ENCODE data around the gene LRIT2. TPM values are rescaled to one million over a fixed set of nuclear protein-coding genes. Genes with fewer than 3 reads are reported as not detected.

LRIT2 gene
- total RNA-seq, 1 experiment from 2014 or later: not detected

GRCh38 chr10:84262190-84262956 lies 37.0 kb upstream of the LRIT2 start:
- no peak overlapping the region for H4K8ac ChIP-seq (replicated peaks; ENCODE audit: insufficient read length, low read depth, low read length)
- H2BK12ac ChIP-seq (ENCODE audit: insufficient read length, low read depth, low read length): no peak overlapping the region
- no peak overlapping the region; a peak in 1 of 7 replicates for H3K27ac Mint-ChIP-seq
- H3T11ph ChIP-seq (ENCODE audit: low read length): no peak overlapping the region
- peaks cover 4% of the 10 kb centered on the region for H3K27me3 Mint-ChIP-seq (ENCODE audit: low read depth)
- H2BK15ac ChIP-seq (ENCODE audit: low read depth, low read length): no peak overlapping the region
- no peaks in the 10 kb centered on the region for H3K4me1 ChIP-seq (ENCODE audit: insufficient read depth, low read length)
- H3K23ac ChIP-seq (ENCODE audit: insufficient read length, low read depth, low read length): no peak overlapping the region
- no peak overlapping the region for H2BK5ac ChIP-seq (ENCODE audit: insufficient read length, low read length)
- H4K20me1 ChIP-seq (ENCODE audit: control insufficient read depth, insufficient read depth, insufficient read length): no peaks in the 10 kb centered on the region
- H3K27me3 ChIP-seq (ENCODE audit: insufficient read depth, low read length): no peaks in the 10 kb centered on the region
- no peak overlapping the region for H3K56ac ChIP-seq (ENCODE audit: insufficient read length, low read depth, low read length)
- no peaks in the 10 kb centered on the region for H3K9me3 ChIP-seq (ENCODE audit: control insufficient read depth, low read depth, low read length)
- H3K4me3 Mint-ChIP-seq: no peak overlapping the region; a peak in 1 of 5 replicates
- H3K4me2 ChIP-seq (ENCODE audit: insufficient read depth, insufficient read length, low read length): no peak overlapping the region
- no peak overlapping the region for H2AFZ ChIP-seq (ENCODE audit: low read length)
- no peak overlapping the region for H3K18ac ChIP-seq (ENCODE audit: insufficient read length, low read depth, low read length)
- no CpG with 5 or more reads among the region's 13 CpGs for WGBS (ENCODE audit: extremely low coverage, insufficient read length, low lambda C conversion rate)
- H3K27ac ChIP-seq (ENCODE audit: insufficient read length, low read depth, low read length): no peak overlapping the region
- H2BK20ac ChIP-seq (ENCODE audit: low read depth, low read length, poor library complexity, severe bottlenecking): no peak overlapping the region
- no peak overlapping the region for H2AK5ac ChIP-seq (ENCODE audit: insufficient read length, low read length)
- DNase-seq: no peak
- no peak overlapping the region for H4K5ac ChIP-seq (ENCODE audit: insufficient read length, low read depth, low read length)
- peaks cover 10 to 13% of the 10 kb centered on the region in 2 experiments for H3K4me1 Mint-ChIP-seq
- H3K23me2 ChIP-seq (ENCODE audit: insufficient read length, low read depth, low read length, poor library complexity, severe bottlenecking): no peaks in the 10 kb centered on the region
- H3K79me2 ChIP-seq (ENCODE audit: insufficient read depth, low read length): no peaks in the 10 kb centered on the region
- no peaks in the 10 kb centered on the region for H3K79me1 ChIP-seq (ENCODE audit: insufficient read depth, low read depth, low read length, poor library complexity, severe bottlenecking)
- no peaks in the 10 kb centered on the region; a peak in 1 of 7 replicates for H3K36me3 Mint-ChIP-seq (ENCODE audit: insufficient read depth in 1 of 3, low read depth in 3 of 3)
- no peak for TF ChIP-seq CTCF (conservative IDR thresholded peaks at IDR 0.05)
- H3K14ac ChIP-seq (ENCODE audit: insufficient read depth, low read length): no peak overlapping the region
- H3K9me3 Mint-ChIP-seq: no peaks in the 10 kb centered on the region
- H3K4ac ChIP-seq (ENCODE audit: low read depth, low read length): no peak overlapping the region
- no peak overlapping the region for H4K91ac ChIP-seq (ENCODE audit: insufficient read length, low read depth, low read length)
- H3K9ac ChIP-seq (ENCODE audit: extremely low read depth, insufficient read length, low read length): no peak overlapping the region
- no peak overlapping the region for H2BK120ac ChIP-seq (ENCODE audit: low read depth, low read length, poor library complexity, severe bottlenecking)

Data from H9 (cell line).